ENCODE measurements around the gene KSR2. TPM values are rescaled to one million over a fixed set of nuclear protein-coding genes. Genes with fewer than 3 reads are reported as not detected.

Gene KSR2
- total and polyA plus RNA-seq, 2 donors from 2014 or later, result 0.34 to 2.9 TPM

GRCh38 chr12:117903110-117903840, 65.5 kb downstream of the KSR2 start:
- no peak overlapping the region for H3K27ac ChIP-seq (ENCODE audit: low read depth in 2 of 2, low read length in 2 of 2)
- no peaks in the 10 kb centered on the region for H3K9me3 ChIP-seq (ENCODE audit: control insufficient read depth in 2 of 3, insufficient read depth in 1 of 3, low read length in 3 of 3)
- no peak overlapping the region for H3K9ac ChIP-seq (ENCODE audit: low read length in 3 of 3)
- H3K4me3 ChIP-seq (ENCODE audit: low read length in 3 of 3), result no peak overlapping the region
- no peak for TF ChIP-seq CTCF (IDR thresholded peaks at IDR 0.05; ENCODE audit: borderline replicate concordance, extremely low read depth, insufficient read depth)
- FAIRE-seq (no peak), DNase-seq (no peak)
- intact Hi-C loops (cut with DNase I), result no loop called here
- no peaks in the 10 kb centered on the region for H3K36me3 ChIP-seq (ENCODE audit: control insufficient read depth in 2 of 3, insufficient read depth in 3 of 3, low read length in 3 of 3)
- H3K27me3 ChIP-seq (ENCODE audit: control insufficient read depth, insufficient read depth, low read length), result no peaks in the 10 kb centered on the region
- H3K4me1 ChIP-seq (ENCODE audit: control insufficient read depth in 2 of 3, insufficient read depth in 2 of 3, low read depth in 1 of 3, low read length in 3 of 3), result no peaks in the 10 kb centered on the region

- FAIRE-seq, result no peak
- Histone ChIP-seq H3K9ac (ENCODE audit: low read length in 3 of 3) (no peak overlapping the region), H3K36me3 (ENCODE audit: control insufficient read depth in 2 of 3, insufficient read depth in 3 of 3, low read length in 3 of 3) (no peaks in the 10 kb centered on the region), H3K4me3 (ENCODE audit: low read length in 3 of 3) (no peak overlapping the region), H3K4me1 (ENCODE audit: control insufficient read depth in 2 of 3, insufficient read depth in 2 of 3, low read depth in 1 of 3, low read length in 3 of 3) (no peaks in the 10 kb centered on the region), H3K27me3 (ENCODE audit: control insufficient read depth, insufficient read depth, low read length) (no peaks in the 10 kb centered on the region), H3K9me3 (ENCODE audit: control insufficient read depth in 2 of 3, insufficient read depth in 1 of 3, low read length in 3 of 3) (no peaks in the 10 kb centered on the region), H3K27ac (ENCODE audit: low read depth in 2 of 2, low read length in 2 of 2) (no peak overlapping the region)
- no peak for TF ChIP-seq CTCF (IDR thresholded peaks at IDR 0.05; ENCODE audit: borderline replicate concordance, extremely low read depth, insufficient read depth)
- no peak for DNase-seq
- intact Hi-C loops (cut with DNase I), result no loop called here
Observed at GRCh38 chr12:117901631-117902030, 67.2 kb downstream of the KSR2 start.

- intact Hi-C loops (cut with DNase I), result no loop called here
- H3K36me3 ChIP-seq (ENCODE audit: control insufficient read depth in 2 of 3, insufficient read depth in 3 of 3, low read length in 3 of 3), result no peaks in the 10 kb centered on the region
- DNase-seq, result no peak
- no peak overlapping the region for H3K4me3 ChIP-seq (ENCODE audit: low read length in 3 of 3)
- H3K9me3 ChIP-seq (ENCODE audit: control insufficient read depth in 2 of 3, insufficient read depth in 1 of 3, low read length in 3 of 3), result no peaks in the 10 kb centered on the region
- no peak overlapping the region for H3K27ac ChIP-seq (ENCODE audit: low read depth in 2 of 2, low read length in 2 of 2)
- FAIRE-seq, result no peak
- H3K4me1 ChIP-seq (ENCODE audit: control insufficient read depth in 2 of 3, insufficient read depth in 2 of 3, low read depth in 1 of 3, low read length in 3 of 3), result no peaks in the 10 kb centered on the region
- no peak overlapping the region for H3K9ac ChIP-seq (ENCODE audit: low read length in 3 of 3)
- TF ChIP-seq CTCF (IDR thresholded peaks at IDR 0.05; ENCODE audit: borderline replicate concordance, extremely low read depth, insufficient read depth), result no peak
- H3K27me3 ChIP-seq (ENCODE audit: control insufficient read depth, insufficient read depth, low read length), result no peaks in the 10 kb centered on the region
Observed at GRCh38 chr12:117900561-117900960, 68.2 kb downstream of the KSR2 start.
